ENCODE results near the gene KRTAP12-3. TPM values are rescaled to one million over a fixed set of nuclear protein-coding genes. Genes with fewer than 3 reads are reported as not detected.

The KRTAP12-3 gene
- total and polyA plus RNA-seq, 9 of the 15 experiments (the other 6 are each of a cell fraction or from before 2014, with no cell fraction given): not detected

GRCh38 chr21:44706026-44706705, 48.4 kb downstream of the KRTAP12-3 start:
- Histone ChIP-seq H3K79me2 (ENCODE audit: control insufficient read depth, insufficient read depth, low read length) (no peaks in the 10 kb centered on the region), H4K20me1 (replicated peaks; ENCODE audit: control insufficient read depth, insufficient read depth, low read length) (peaks cover 5% of the 10 kb centered on the region; the same call in 1 of the 2 replicates), H2AFZ (ENCODE audit: low read depth, low read length) (no peak overlapping the region), H3K9me3 (replicated peaks; ENCODE audit: control insufficient read depth, insufficient read depth, low read depth, low read length) (no peaks in the 10 kb centered on the region), H3K4me1 (replicated peaks in 1 of 2; ENCODE audit: control insufficient read depth in 2 of 2, insufficient read depth in 2 of 2, low read length in 2 of 2) (peaks cover 0 to 14% of the 10 kb centered on the region in 2 experiments; a peak in 1 of 5 replicates), H3K9ac (ENCODE audit: insufficient read depth in 1 of 2, low read depth in 2 of 2, low read length in 2 of 2) (no peak overlapping the region), H3K27me3 (ENCODE audit: control insufficient read depth in 2 of 2, insufficient read depth in 2 of 2, low read length in 2 of 2) (peaks cover 42 to 76% of the 10 kb centered on the region in 2 experiments; a peak in 4 of 5 replicates), H3K4me3 (no peak overlapping the region), H3K9me1 (ENCODE audit: control insufficient read depth, insufficient read depth, low read length) (peaks cover 3% of the 10 kb centered on the region), H3K27ac (ENCODE audit: extremely low read depth, low read depth, low read length) (no peak overlapping the region), H3K4me2 (ENCODE audit: insufficient read depth, low read length) (no peak overlapping the region), H3K36me3 (ENCODE audit: control insufficient read depth, insufficient read depth, low read length) (no peaks in the 10 kb centered on the region)
- in situ Hi-C loops (cut with MboI): no loop called here
- BruUV-seq (replicated peaks): no TSS peak
- WGBS (ENCODE audit: insufficient coverage, low coverage, missing lambda C conversion rate): 43% methylated on average over 47 of the region's 54 CpGs
- FAIRE-seq (no peak), ATAC-seq (no peak), DNase-seq (ENCODE audit: extremely low read depth in 1 of 4, low spot score in 3 of 4) (no peak)
- ChIA-PET CTCF (ENCODE audit: low intra/inter-chr PET ratio) (no interaction called here), POLR2A (no interaction called here)
- no peak for TF ChIP-seq CCNT2 (IDR thresholded peaks at IDR 0.05; ENCODE audit: borderline replicate concordance, extremely low read depth, insufficient read length, low read depth, low read length)
- no peak for TF ChIP-seq ZNF239 (CRISPR knock-in tag; IDR thresholded peaks at IDR 0.05)
- peak in 1 of 2 experiments; percentile 93; a peak in 2 of 4 replicates for TF ChIP-seq KDM1A (IDR thresholded peaks at IDR 0.05)
- TF ChIP-seq SMARCB1 (IDR thresholded peaks at IDR 0.05; ENCODE audit: insufficient read length, low read depth): no peak
- peak; percentile 28; the same call in 1 of the 2 replicates for TF ChIP-seq MYNN (IDR thresholded peaks at IDR 0.05)
- TF ChIP-seq MYNN (CRISPR knock-in tag; IDR thresholded peaks at IDR 0.05): no peak
- no peak for TF ChIP-seq NONO (IDR thresholded peaks at IDR 0.05; ENCODE audit: low read depth in 2 of 2, low read length in 1 of 2)
- no peak for TF ChIP-seq CEBPZ (IDR thresholded peaks at IDR 0.05; ENCODE audit: borderline replicate concordance, low read depth, low read length)
- TF ChIP-seq SNIP1 (IDR thresholded peaks at IDR 0.05; ENCODE audit: low read depth): no peak
- TF ChIP-seq ZNF639 (CRISPR knock-in tag; conservative IDR thresholded peaks at IDR 0.05 in 1 of 2, IDR thresholded peaks at IDR 0.05 in 1 of 2): no peak
- no peak for TF ChIP-seq RBFOX2 (IDR thresholded peaks at IDR 0.05; ENCODE audit: low read depth, low read length)
- TF ChIP-seq SREBF2 (CRISPR knock-in tag; IDR thresholded peaks at IDR 0.05): no peak
- TF ChIP-seq EGR1 (conservative IDR thresholded peaks at IDR 0.05): peak; percentile 87
- TF ChIP-seq MCM5 (IDR thresholded peaks at IDR 0.05; ENCODE audit: low read depth): no peak
- no peak for TF ChIP-seq ZNF696 (CRISPR knock-in tag; conservative IDR thresholded peaks at IDR 0.05)
- no peak for TF ChIP-seq CHD2 (IDR thresholded peaks at IDR 0.05; ENCODE audit: low read depth, low read length)
- intact Hi-C loops (cut with micrococcal nuclease): no loop called here
